ENCODE measurements around the gene SLC5A10.

The SLC5A10 gene

DNA sequence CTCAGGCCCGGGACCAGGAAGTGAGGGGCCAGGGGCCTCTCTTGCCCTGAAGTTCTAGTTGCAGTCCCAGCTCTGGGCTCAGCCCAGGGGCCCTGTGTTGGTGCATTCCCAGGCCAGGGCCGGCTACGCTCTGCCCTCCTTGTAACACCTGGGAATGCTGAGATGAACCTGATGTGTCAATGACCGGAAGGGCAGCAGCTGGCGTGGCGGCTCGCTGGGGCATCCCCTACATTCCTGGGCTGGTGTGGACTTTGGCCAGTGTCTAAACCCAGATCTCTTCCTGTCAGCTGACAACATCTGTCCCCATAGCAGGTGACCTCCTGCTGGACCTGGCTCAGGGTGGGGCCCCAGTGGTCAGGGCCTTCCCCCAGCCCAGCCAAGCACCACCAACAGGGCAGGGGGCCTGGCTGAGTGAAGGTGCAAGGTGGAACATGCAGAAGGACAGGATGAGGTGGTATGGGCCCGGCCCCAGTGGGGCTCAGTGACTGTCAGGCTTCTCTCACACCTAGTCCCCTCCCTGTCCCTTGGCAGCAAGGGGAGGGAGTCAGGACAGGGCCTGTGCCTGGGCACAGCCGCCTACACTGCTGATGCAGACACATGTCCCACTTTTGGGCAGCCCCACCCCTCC is 36.7 kb downstream of the SLC5A10 start:
- TF ChIP-seq, protein P1, sequence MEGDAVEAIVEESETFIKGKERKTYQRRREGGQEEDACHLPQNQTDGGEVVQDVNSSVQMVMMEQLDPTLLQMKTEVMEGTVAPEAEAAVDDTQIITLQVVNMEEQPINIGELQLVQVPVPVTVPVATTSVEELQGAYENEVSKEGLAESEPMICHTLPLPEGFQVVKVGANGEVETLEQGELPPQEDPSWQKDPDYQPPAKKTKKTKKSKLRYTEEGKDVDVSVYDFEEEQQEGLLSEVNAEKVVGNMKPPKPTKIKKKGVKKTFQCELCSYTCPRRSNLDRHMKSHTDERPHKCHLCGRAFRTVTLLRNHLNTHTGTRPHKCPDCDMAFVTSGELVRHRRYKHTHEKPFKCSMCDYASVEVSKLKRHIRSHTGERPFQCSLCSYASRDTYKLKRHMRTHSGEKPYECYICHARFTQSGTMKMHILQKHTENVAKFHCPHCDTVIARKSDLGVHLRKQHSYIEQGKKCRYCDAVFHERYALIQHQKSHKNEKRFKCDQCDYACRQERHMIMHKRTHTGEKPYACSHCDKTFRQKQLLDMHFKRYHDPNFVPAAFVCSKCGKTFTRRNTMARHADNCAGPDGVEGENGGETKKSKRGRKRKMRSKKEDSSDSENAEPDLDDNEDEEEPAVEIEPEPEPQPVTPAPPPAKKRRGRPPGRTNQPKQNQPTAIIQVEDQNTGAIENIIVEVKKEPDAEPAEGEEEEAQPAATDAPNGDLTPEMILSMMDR (IDR thresholded peaks at IDR 0.05; ENCODE audit: borderline replicate concordance, insufficient read depth, low read depth, low read length): no peak
- no peak overlapping the region for H3K4me3 ChIP-seq (ENCODE audit: low read depth, low read length)

DNA sequence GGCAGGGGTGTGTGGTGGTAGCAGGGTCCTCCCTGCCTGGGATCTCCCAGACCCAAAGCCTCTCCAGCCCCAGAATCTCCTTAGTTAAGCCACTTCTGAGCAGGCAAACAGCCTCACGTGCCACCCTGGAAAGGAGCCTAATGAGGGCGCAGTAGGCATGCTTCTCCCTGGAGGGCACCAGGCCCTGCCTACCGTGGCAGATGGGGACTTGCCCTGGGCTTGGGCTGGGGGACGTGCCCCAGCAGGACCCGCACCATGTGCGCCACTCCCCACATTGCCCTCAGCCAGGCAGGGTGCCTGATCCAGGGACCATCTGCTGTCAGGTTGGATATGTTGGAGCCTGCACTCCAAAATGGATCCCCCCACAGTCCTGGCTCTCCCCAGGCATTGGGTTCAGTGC is 38.4 kb downstream of the SLC5A10 start:
- TF ChIP-seq, protein P1 (IDR thresholded peaks at IDR 0.05; ENCODE audit: borderline replicate concordance, insufficient read depth, low read depth, low read length): no peak
- no peak overlapping the region for H3K4me3 ChIP-seq (ENCODE audit: low read depth, low read length)

DNA sequence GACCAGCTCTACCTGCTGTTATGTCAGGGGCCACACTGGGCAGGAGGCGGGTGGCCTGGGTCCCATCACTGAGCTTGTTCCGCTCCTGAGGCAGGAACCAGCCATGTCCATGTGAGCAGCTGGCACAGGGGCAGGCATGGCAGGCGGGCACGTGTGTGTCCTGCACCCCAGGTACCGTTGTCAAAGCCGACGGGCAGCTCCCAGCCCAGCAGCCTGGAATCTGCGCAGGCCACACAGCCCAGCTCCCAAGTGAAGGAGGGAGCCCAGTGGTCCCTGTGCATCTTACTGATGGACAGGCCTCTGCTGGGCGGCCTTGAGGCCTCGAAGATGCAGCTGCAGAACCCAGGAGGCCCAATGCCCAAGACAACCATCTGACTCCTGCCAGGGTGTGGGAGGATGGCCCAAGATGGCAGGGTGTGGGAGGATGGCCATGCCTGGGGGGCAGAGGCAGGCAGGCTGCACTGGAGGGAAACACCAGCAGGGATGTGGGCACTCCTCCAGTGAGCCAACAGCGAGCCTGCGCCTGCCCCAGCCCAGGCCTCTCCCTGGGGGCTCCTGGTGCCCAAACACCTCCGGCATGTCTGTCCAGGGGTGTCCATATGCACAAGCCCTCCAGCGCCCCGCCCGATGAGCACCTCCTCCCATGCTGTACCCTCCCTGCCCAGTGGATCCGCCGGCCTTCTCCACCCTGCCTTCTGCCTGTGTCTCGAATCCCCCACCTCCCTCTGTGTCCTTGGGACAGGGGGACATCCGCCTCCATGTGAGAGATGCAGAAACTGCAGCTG is 39.8 kb downstream of the SLC5A10 start:
- TF ChIP-seq, protein P1 (IDR thresholded peaks at IDR 0.05; ENCODE audit: borderline replicate concordance, insufficient read depth, low read depth, low read length): no peak
- H3K4me3 ChIP-seq (ENCODE audit: low read depth, low read length): no peak overlapping the region

DNA sequence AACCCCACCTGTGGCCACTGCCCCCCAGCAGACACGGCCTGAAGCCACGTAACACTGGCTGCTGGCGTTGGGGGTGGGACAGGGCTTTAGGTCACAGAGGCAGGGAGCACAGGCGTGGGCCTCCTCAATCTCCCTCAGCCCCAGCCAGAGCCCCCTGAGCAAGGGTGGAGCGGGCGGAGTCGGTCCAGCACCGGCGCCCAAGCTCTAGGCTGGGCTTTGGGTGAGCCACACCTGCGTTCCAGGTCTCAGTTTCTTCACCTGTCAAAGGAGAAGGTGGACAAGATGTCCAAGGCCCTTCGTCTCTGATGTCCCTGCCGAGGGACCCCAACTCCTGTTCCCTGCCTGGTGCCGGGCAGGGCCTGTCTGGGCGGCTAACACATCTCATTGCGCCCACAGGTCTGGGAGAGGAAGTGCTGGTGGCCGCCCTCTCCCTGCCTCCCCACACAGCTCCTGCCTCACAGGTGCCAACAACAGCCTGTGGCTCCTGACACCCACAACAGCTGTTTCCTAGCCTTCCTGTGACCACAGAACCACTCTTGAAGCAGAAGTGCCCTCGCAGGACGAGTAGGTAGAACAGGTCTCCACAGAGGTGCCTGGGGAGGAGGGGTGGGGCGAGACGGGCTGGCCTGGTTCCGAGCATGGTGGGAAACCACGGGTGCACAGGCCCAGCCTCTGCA is 40.6 kb downstream of the SLC5A10 start:
- TF ChIP-seq, protein P1 (IDR thresholded peaks at IDR 0.05; ENCODE audit: borderline replicate concordance, insufficient read depth, low read depth, low read length): no peak
- no peak overlapping the region for H3K4me3 ChIP-seq (ENCODE audit: low read depth, low read length)

DNA sequence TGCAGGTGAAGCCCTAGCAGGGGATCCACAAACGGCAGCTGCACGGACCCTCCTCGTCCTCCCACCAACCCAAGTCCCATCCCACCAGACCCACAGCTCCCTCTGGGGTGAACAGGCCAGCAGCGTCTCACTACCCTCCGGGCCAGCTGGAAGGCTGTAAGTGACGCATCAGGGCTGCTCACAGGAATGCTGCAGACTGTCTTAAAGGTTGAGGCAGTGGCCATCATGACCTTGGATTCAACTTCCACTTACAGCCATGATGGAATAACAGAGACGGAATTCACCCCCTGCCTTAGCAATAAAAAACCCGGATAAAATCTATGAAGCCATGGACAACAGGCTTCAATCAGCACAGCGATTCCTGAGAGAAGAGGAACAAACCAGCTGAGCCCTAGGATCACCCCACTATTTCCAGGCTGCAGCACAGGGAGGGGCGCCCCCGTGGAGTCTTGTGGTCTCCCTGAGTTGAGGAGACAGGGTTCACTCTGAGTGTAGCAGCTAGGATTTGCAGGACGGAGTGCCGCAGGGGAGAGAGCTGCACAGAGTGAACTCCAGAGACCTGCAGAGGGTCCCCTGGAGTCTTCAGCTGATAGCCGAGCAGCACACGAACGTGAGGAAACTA is 42.1 kb downstream of the SLC5A10 start:
- TF ChIP-seq, protein P1 (IDR thresholded peaks at IDR 0.05; ENCODE audit: borderline replicate concordance, insufficient read depth, low read depth, low read length): no peak
- H3K4me3 ChIP-seq (ENCODE audit: low read depth, low read length): no peak overlapping the region

DNA sequence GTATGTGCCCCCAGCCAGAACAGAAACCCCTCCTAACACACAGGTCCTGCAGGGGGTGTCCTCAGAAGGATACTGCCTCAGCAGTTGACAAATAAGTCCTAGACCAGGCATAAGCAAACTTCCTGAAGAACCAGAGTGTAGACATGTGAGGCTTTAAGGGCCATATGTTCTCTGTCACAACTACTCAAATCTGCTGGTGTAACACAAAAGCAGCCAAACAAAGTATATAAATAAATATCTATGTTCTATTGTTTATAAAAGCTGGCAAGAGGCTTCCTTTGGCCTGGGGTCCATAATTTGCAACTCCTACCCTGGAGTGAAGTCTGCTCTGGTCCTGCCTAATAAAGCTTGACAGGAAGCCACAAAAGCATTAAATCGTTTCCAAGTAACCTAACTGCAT is 42.7 kb downstream of the SLC5A10 start:
- TF ChIP-seq, protein P1 (IDR thresholded peaks at IDR 0.05; ENCODE audit: borderline replicate concordance, insufficient read depth, low read depth, low read length): no peak

More for the DNA sequence above, 42.7 kb downstream of the SLC5A10 start:
- H3K4me3 ChIP-seq (ENCODE audit: low read depth, low read length): no peak overlapping the region
